ENCODE measurements around the gene ACER2. TPM values are rescaled to one million over a fixed set of nuclear protein-coding genes. Genes with fewer than 3 reads are reported as not detected.
"Not testable (repeated sequence)": the region's sequence is repeated elsewhere in the genome, so short reads cannot be mapped to it uniquely, and the experiment has no call there.

ACER2 gene
- total RNA-seq, 3 donors from 2014 or later, result 0.65 to 0.87 (median 0.76) TPM

DNA sequence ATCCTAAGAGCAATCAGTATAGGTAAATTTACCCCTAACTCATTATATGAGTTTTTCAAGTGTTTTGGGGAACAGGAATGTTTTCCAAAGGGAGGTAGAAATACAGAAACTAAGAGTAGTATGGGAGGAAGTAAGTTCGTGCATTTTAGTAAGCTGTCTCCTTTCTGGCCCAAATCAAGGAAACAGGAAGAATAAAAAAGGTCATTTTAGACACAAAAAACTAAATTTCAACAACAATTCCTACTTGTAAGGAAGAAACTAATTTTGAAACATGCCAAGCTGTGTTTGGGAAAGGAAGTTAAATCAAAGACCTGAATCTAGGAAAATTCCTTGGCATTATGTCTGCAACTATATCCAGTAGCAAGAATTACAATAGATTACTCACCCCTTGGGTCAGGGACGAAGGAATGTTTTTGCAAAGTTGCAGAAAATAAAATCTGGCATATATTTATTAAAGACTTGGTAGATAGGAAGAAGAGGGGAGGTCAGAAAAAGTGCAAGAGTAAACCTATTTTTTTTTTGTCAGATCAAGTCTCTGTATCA, 22.2 kb upstream of the ACER2 start:
- no peak overlapping the region for H3K4me3 Mint-ChIP-seq
- ATAC-seq (no peak), DNase-seq (no peak)
- no peaks in the 10 kb centered on the region for H3K9me3 Mint-ChIP-seq
- H3K27me3 Mint-ChIP-seq (ENCODE audit: low read depth), result peaks cover 12% of the 10 kb centered on the region
- peaks cover 2% of the 10 kb centered on the region for H3K4me1 Mint-ChIP-seq (ENCODE audit: low read depth)
- H3K36me3 Mint-ChIP-seq (ENCODE audit: insufficient read depth), result no peaks in the 10 kb centered on the region

DNA sequence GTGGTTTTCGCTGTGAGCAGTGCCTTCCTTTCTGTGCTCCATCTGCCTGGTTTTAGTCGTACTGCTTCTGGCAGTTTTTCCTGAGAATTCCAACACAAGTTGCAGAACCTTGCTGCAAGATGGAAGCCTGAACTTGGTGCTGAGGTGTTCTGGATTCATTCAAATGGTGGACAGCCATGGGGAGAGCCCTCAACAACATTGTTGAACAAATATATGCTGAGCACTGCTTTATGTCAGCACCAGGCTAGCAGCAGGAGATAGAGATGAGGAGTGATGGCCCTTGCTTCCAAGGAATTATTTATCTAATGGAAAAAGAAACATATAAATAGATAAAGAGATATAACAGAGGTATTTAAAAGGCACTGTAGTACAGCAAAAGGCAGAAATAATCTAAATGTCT, 21.5 kb upstream of the ACER2 start:
- ATAC-seq, result no peak
- Mint-ChIP-seq H3K4me1 (ENCODE audit: low read depth) (peaks cover under 1% of the 10 kb centered on the region), H3K27me3 (ENCODE audit: low read depth) (peaks cover 12% of the 10 kb centered on the region), H3K36me3 (ENCODE audit: insufficient read depth) (no peaks in the 10 kb centered on the region), H3K9me3 (no peaks in the 10 kb centered on the region), H3K4me3 (no peak overlapping the region)
- no peak for DNase-seq

DNA sequence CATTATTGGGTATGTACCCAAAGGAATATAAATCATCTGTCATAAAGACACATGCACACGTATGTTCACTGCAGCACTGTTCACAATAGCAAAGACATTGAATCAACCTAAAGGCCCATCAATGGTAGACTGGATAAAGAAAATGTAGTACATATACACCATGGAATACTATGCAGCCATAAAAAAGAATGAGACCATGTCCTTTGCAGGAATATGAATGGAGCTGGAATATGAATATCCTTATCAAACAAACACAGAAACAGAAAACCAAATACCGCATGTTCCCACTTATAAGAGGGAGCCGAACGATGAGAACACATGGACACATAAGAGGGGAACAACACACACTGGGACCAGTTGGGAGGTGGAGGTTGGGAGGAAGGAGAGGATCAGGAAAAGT, 19.3 kb upstream of the ACER2 start:
- not testable (repeated sequence) for H3K9me3 Mint-ChIP-seq; H3K4me3 Mint-ChIP-seq; ATAC-seq; DNase-seq; H3K4me1 Mint-ChIP-seq (ENCODE audit: low read depth); H3K36me3 Mint-ChIP-seq (ENCODE audit: insufficient read depth)
- peaks cover 12% of the 10 kb centered on the region for H3K27me3 Mint-ChIP-seq (ENCODE audit: low read depth)

DNA sequence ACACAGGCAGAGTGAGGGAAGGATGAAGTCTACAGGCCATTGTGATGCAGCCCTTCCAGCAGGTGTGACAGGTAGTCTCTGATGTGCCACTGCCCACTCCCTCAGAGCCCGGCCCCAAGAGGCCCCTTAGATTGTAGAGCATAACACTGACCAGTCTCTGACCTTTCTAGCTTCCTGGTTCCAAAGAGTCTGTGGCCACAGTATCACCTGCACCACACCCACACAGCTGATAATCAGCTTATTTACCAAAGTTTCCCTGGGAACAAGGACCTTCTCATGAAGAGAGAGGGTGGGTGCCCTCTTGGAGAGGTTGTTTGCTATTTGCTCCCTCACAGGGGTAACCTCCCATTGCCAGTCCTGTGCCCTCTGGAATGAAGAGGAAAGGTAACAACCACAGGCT, 11.0 kb upstream of the ACER2 start:
- Mint-ChIP-seq H3K36me3 (ENCODE audit: insufficient read depth) (no peaks in the 10 kb centered on the region), H3K4me1 (ENCODE audit: low read depth) (no peaks in the 10 kb centered on the region), H3K9me3 (peaks cover under 1% of the 10 kb centered on the region), H3K4me3 (no peak overlapping the region), H3K27me3 (ENCODE audit: low read depth) (no peaks in the 10 kb centered on the region)
- no peak for ATAC-seq
- DNase-seq, result no peak

DNA sequence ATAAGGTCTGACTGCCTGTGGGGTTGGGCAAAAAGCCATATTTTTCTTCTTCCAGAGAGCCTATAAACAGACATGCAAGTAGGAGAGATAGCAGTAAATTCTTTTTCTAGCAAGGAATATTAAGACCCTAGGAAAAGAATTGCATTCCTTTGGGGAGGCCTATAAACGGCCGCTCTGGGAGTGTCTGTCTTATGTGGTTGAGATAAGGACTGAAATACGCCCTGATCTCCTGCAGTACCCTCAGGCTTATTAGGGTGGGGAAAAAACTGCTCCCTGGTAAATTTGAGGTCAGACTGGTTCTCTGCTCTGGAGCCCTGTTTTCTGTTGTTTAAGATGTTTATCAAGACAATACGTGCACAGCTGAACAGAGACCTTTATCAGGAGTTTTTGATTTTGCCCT, 5.6 kb upstream of the ACER2 start:
- ATAC-seq; H3K4me1 Mint-ChIP-seq (ENCODE audit: low read depth); H3K4me3 Mint-ChIP-seq; DNase-seq; H3K27me3 Mint-ChIP-seq (ENCODE audit: low read depth); H3K36me3 Mint-ChIP-seq (ENCODE audit: insufficient read depth): not testable (repeated sequence)
- H3K9me3 Mint-ChIP-seq, result peaks cover 11% of the 10 kb centered on the region

DNA sequence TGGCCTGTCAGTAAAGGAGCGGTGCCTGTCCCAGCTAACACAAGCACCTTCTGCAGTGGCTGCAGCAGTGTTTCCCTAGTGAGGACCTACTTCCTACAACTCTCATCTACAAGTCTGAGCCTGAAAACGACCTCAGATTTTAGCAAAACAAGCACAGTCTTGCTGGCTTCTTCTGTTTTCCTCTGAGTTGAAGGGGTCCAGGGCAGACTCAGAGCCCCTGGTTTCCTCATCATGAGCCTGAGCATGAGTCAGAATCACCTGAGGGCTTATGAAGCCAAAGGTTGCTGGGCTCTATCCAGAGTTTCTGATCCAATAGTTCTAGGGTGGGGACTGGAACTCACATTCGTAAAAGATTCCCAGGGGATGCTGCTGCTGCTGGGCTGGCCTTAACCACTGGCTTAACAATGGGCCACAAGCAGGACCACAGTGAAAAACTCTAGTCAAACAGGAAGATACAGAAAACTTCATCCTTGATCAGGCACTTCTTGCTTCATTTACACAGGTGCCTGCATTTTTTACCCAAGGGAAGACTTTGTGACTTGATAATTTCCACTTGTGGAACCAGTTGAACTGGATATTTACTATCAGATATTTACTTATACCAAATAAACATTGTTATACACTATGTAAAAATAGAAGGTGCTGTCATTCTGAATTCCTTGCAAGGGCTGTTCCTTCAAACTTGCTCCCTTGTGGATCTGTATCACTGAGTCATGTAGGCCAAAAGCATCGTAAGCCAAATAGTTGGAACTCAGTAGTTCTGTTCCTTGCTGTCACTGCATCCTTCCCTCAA, 4.3 kb upstream of the ACER2 start:
- no peak for DNase-seq
- Mint-ChIP-seq H3K36me3 (ENCODE audit: insufficient read depth) (no peaks in the 10 kb centered on the region), H3K4me1 (ENCODE audit: low read depth) (peaks cover 1% of the 10 kb centered on the region), H3K9me3 (peaks cover 11% of the 10 kb centered on the region), H3K4me3 (no peak overlapping the region), H3K27me3 (ENCODE audit: low read depth) (no peaks in the 10 kb centered on the region)
- no peak for ATAC-seq

DNA sequence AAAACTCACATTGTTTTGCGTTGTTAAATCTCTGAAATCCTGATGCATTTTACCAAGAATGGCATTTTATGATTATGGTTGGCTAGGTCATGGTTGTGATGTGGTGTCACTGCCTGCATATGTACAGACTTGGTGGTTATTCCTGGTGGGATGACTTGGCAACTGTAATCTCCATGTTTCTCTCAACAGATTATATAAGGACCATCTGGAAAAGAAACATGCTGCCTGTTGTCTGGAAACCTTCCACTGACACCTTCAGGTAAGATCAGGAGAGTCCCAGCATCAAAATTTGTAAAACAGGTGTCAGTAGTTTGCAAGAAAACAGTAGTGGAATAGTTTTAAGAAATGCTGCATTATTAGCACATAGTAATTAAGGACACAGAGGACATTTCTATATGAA, 3.0 kb upstream of the ACER2 start:
- H3K4me1 Mint-ChIP-seq (ENCODE audit: low read depth), result peaks cover 10% of the 10 kb centered on the region
- DNase-seq (no peak), ATAC-seq (no peak)
- no peaks in the 10 kb centered on the region for H3K36me3 Mint-ChIP-seq (ENCODE audit: insufficient read depth)
- H3K27me3 Mint-ChIP-seq (ENCODE audit: low read depth), result no peaks in the 10 kb centered on the region
- no peak overlapping the region for H3K4me3 Mint-ChIP-seq
- peaks cover 11% of the 10 kb centered on the region for H3K9me3 Mint-ChIP-seq

DNA sequence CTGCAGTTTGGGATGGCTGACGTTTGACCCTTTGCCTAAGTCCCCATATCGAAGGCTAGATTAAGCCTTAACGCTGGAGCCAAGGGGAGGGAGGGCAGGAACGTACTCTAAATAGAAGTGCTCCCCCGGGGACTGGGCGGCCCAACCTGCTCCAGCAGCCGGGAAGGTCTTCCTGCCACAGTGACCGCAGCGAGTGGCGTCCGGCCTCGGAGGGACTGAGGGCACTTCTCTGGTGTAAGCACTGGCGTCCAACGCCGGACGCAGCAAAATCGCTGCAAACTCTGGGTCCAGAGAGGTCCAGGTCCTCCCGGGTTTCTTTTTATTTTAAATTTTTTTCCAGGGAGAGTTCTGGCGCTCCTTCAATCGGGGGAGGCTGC, 505 bp upstream of the ACER2 start:
- DNase-seq (no peak), ATAC-seq (peak in 1 of 2 donors; percentile 5)
- Mint-ChIP-seq H3K36me3 (ENCODE audit: insufficient read depth) (no peaks in the 10 kb centered on the region), H3K27me3 (ENCODE audit: low read depth) (no peaks in the 10 kb centered on the region), H3K9me3 (peaks cover 8% of the 10 kb centered on the region), H3K4me3 (peak overlapping the region; percentile 94), H3K4me1 (ENCODE audit: low read depth) (peaks cover 10% of the 10 kb centered on the region)

DNA sequence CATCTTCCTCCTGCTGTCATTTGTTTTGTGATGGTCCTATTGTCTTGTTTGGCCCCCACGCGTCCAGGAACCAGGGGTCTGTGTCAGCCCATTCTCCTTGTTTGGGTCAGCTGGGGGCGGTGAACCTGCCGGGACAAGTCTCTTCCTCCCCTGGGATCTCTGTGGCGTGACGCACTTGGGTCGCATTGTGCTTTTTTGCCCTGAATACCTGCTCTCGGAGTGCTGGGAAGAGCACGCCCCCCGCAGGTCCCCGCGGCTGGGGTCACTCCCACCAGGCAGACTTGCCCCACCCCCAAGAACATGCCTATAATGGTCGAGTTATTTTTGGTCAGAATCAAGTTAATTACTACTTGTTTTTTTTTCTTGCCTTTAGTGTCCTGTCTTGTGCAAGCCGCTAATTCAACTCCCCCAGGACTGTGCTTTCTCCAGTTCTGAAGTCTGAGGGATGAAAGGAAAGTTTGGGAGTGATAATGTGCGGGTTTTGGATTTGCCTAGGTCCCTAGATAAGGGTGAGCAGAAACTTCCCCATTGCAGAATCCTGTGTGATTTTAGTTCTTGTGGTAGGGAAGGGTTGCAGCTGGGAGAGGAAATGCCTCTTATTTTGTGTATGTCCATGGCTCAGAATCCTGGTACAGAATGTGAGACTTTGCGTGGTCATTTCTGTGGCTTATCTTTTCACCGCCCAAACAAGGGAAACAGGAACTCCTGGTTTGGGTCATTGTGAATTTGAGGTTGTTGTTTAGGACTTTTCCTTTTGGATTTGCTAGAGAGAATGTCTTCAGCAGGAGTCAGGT, 789 bp downstream of the ACER2 start:
- Mint-ChIP-seq H3K4me1 (ENCODE audit: low read depth) (peaks cover 10% of the 10 kb centered on the region), H3K36me3 (ENCODE audit: insufficient read depth) (no peaks in the 10 kb centered on the region), H3K9me3 (no peaks in the 10 kb centered on the region), H3K4me3 (peak overlapping the region; percentile 94), H3K27me3 (ENCODE audit: low read depth) (no peaks in the 10 kb centered on the region)
- DNase-seq, result peak; percentile 5
- peak in 1 of 2 donors; percentile 12 for ATAC-seq

DNA sequence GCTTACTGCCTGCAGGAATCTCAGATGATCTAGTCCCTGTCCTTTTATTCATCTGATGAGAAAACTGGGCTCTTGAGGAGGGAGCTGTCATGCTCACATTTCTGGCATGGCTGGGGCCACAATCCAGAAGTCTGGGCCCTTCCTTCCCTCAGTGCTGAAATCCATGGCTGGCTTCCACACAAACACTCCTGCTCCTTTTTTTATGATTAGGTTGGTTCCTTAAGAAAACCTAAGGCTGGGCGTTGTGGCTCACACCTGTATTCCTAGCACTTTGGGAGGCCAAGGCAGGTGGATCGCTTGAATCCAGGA, 1.3 kb downstream of the ACER2 start:
- Mint-ChIP-seq H3K4me1 (ENCODE audit: low read depth) (peaks cover 10% of the 10 kb centered on the region), H3K36me3 (ENCODE audit: insufficient read depth) (no peaks in the 10 kb centered on the region), H3K9me3 (no peaks in the 10 kb centered on the region), H3K27me3 (ENCODE audit: low read depth) (no peaks in the 10 kb centered on the region), H3K4me3 (peak overlapping the region; percentile 94)
- ATAC-seq (no peak), DNase-seq (no peak)

DNA sequence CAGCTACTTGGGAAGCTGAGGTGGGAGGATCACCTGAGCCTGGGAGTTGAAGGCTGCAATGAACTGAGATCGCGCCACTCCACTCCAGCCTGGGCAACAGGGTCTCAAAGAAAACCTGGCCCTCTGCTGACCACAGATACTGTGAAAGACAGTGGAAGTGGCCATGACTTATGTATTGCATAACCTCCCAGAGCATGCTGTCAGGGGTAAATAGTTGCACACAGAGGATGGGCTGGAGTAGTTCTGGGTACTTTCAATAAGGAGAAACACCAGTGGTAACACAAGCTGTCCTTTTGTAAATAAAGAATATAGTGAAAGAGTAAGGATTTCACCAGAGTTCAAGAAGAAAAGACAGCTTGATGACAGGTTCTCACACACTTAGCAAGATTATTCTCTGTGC, 1.8 kb downstream of the ACER2 start:
- Mint-ChIP-seq H3K36me3 (ENCODE audit: insufficient read depth) (peaks cover under 1% of the 10 kb centered on the region), H3K4me3 (no peak overlapping the region), H3K9me3 (no peaks in the 10 kb centered on the region), H3K4me1 (ENCODE audit: low read depth) (peaks cover 10% of the 10 kb centered on the region), H3K27me3 (ENCODE audit: low read depth) (no peaks in the 10 kb centered on the region)
- DNase-seq (no peak), ATAC-seq (no peak)

DNA sequence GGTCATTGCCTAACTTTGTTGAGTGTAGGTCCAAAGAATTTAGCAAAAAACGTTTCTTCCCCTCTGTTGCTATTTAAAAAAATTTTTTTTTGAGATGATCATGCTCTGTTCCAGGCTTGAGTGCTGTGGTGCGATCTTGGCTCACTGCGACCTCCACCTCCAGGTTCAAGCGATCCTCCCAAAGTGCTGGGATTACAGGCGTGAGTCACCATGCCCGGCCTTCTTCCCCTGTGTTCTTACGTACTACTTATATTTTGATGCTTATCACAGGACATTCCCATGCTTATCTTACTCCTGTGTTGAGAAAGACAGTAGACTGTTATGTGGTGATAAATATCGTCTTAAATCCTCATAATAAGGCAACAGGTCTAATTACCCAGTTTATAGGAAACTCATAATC, 2.5 kb downstream of the ACER2 start:
- ATAC-seq, result no peak
- Mint-ChIP-seq H3K4me3 (no peak overlapping the region), H3K4me1 (ENCODE audit: low read depth) (peaks cover 10% of the 10 kb centered on the region), H3K36me3 (ENCODE audit: insufficient read depth) (peaks cover 6% of the 10 kb centered on the region), H3K9me3 (no peaks in the 10 kb centered on the region), H3K27me3 (ENCODE audit: low read depth) (no peaks in the 10 kb centered on the region)
- no peak for DNase-seq

DNA sequence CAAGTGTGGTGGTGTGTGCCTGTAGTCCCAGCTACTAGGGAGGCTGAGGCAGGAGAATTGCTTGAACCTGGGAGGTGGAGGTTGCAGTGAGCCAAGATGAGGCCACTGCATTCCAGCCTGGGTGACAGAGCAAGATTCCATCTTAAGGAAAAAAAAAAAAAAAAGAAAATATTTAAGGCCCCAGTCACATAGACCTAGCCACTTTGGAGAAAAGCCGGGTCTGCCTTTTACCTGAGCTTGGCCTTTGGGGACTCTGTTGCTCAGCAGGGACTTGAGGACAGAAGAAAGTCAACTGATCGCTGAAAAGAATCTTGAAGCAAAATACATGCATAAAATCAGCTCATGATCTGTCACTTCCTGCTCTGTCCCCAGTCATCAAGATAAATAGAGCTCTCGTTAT, 4.6 kb downstream of the ACER2 start:
- not testable (repeated sequence) for H3K9me3 Mint-ChIP-seq; H3K36me3 Mint-ChIP-seq (ENCODE audit: insufficient read depth); H3K27me3 Mint-ChIP-seq (ENCODE audit: low read depth); ATAC-seq; DNase-seq; H3K4me3 Mint-ChIP-seq
- H3K4me1 Mint-ChIP-seq (ENCODE audit: low read depth), result peaks cover 10% of the 10 kb centered on the region

DNA sequence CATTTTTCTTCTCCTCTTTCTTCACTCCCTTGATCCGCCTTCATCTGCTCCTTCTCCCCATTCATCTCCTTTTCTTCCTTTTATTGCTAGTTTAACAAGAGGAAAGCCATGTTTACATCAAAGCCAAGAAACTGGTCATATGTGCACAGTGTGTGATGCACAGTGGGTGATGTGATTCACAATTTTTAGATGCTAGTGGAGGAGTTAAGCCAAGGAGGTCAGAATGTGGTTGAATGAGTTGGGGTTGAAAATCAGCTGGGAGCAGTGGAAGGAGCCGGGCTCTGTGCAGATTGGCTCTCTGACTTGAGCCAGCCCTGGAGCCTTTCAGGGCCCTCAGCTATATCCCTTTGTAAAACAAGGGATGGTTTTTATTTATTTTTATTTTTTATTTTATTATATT, 7.3 kb downstream of the ACER2 start:
- Mint-ChIP-seq H3K9me3 (no peaks in the 10 kb centered on the region), H3K4me3 (no peak overlapping the region), H3K4me1 (ENCODE audit: low read depth) (no peaks in the 10 kb centered on the region), H3K27me3 (ENCODE audit: low read depth) (no peaks in the 10 kb centered on the region), H3K36me3 (ENCODE audit: insufficient read depth) (peaks cover 9% of the 10 kb centered on the region)
- DNase-seq (no peak), ATAC-seq (no peak)

DNA sequence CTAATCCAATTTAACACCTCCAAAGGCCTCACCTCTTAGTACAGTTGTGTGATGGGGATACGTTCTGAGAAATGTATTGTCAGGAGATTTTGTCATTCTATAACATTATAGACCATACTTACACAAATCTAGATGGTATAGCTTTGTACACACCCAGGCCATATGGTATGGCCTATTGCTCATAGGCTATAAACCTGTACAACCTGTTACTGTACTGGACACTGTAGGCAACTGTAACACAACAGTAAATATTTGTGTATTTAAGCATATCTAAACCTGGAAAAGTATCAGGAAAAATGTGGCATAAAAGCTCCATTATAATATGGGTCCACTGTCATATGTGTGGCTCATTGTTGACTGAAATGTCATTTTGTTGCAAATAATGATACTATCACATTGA, 12.1 kb downstream of the ACER2 start:
- Mint-ChIP-seq H3K9me3 (no peaks in the 10 kb centered on the region), H3K4me3 (no peak overlapping the region), H3K4me1 (ENCODE audit: low read depth) (no peaks in the 10 kb centered on the region), H3K36me3 (ENCODE audit: insufficient read depth) (peaks cover 14% of the 10 kb centered on the region), H3K27me3 (ENCODE audit: low read depth) (no peaks in the 10 kb centered on the region)
- DNase-seq (no peak), ATAC-seq (no peak)

All from activated T-cell treated with anti-CD3 and anti-CD28 coated beads, Interleukin-2, amount 50 U/mL, for 4 hours (primary cell).